Measurements from ENCODE around the gene TBRG4. TPM values are rescaled to one million over a fixed set of nuclear protein-coding genes. Genes with fewer than 3 reads are reported as not detected.
A peak's percentile ranks its signal among the peaks of the same experiment; 100 is the strongest.

The TBRG4 gene
- total RNA-seq, 4 donors from 2014 or later, result 45.7 to 60.1 (median 53.7) TPM

DNA sequence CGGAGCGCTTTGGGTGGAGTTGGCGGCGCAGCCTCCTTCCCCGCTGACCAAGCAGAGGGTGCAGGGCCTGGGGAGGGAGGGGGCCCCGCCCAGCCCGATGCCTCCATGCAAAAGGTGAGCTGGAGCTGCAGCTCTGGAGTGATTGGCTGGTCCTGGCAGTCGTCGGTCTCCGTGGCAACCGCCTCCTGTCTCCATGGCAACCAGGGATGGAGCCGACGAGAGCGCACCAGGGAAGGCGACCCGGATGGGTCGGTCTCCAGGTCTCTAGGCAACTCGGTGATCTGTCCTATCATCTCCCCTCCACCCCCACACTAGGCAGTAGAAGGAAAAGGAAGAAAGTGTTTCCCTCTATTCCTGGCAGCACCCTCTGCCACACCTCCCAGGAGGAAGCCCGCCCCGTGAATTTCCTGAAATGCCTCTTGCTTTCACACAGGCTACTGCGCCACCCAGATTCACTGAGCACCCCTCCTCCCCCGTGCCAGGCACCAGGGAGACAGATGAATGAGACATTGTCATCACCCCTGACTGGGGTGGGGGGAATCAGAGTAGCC, 22.1 kb downstream of the TBRG4 start:
- peak overlapping the region; percentile 84 to 88 (median 86) for H3K27ac ChIP-seq (replicated peaks in 1 of 4)
- intact Hi-C loops (cut with DNase I), result loop anchor here (10.0 kb wide), 1 partner anchor 85 kb away; the partner anchor contains the start of gene CCM2
- TF ChIP-seq POLR2A (IDR thresholded peaks at IDR 0.05; ENCODE audit: low read depth), result no peak
- TF ChIP-seq POLR2AphosphoS5 (IDR thresholded peaks at IDR 0.05), result no peak
- TF ChIP-seq, protein P1, sequence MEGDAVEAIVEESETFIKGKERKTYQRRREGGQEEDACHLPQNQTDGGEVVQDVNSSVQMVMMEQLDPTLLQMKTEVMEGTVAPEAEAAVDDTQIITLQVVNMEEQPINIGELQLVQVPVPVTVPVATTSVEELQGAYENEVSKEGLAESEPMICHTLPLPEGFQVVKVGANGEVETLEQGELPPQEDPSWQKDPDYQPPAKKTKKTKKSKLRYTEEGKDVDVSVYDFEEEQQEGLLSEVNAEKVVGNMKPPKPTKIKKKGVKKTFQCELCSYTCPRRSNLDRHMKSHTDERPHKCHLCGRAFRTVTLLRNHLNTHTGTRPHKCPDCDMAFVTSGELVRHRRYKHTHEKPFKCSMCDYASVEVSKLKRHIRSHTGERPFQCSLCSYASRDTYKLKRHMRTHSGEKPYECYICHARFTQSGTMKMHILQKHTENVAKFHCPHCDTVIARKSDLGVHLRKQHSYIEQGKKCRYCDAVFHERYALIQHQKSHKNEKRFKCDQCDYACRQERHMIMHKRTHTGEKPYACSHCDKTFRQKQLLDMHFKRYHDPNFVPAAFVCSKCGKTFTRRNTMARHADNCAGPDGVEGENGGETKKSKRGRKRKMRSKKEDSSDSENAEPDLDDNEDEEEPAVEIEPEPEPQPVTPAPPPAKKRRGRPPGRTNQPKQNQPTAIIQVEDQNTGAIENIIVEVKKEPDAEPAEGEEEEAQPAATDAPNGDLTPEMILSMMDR (IDR thresholded peaks at IDR 0.05), result no peak
- no peak for TF ChIP-seq EP300 (IDR thresholded peaks at IDR 0.05)
- H3K4me1 ChIP-seq, result peaks cover 5 to 24% (median 22%) of the 10 kb centered on the region in 4 donors
- DNase-seq (ENCODE audit: extremely low spot score), result no peak
- peaks cover 0 to 13% (median 5%) of the 10 kb centered on the region in 4 donors for H3K36me3 ChIP-seq
- peaks cover 0 to 5% (median 0%) of the 10 kb centered on the region in 4 donors for H3K9me3 ChIP-seq
- H3K27me3 ChIP-seq, result no peaks in the 10 kb centered on the region
- peak overlapping the region; percentile 68 to 81 (median 76) for H3K4me3 ChIP-seq
- WGBS, result no CpG with 5 or more reads among the region's 22 CpGs

DNA sequence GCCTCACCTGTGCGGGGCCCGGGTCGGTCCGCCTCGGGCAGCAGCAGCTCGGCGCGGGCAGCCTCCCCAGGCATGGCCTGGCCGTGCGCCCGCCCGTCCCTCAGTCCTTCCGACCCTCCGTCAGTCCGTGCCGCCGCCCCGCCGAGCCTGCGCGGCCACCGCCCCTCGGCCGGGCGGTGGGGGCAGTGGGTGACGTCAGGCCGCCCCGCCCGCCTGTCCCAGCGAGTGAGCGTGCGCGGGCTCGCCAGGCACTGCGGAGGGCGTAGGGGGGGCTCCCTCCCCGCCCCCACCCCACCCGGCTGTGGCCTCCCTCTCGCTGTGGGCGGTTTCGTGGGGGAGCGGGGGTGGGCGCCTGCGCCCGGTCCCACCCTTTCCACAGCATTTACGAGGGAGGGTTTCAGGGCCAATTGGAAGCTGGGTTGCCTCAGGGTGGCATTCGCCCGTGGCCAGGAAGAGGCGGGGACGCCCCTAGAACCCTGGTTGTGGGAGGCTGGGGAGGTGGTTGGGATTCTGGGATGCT, 22.6 kb downstream of the TBRG4 start, which contains the start of gene NACAD:
Gene NACAD (minus strand): TSS at position 149 of the 520 bp plus-strand sequence. CDS start 75 bp downstream, at position 74.
- Histone ChIP-seq H3K36me3 (peaks cover 0 to 13% (median 5%) of the 10 kb centered on the region in 4 donors), H3K4me1 (peaks cover 5 to 24% (median 22%) of the 10 kb centered on the region in 4 donors), H3K4me3 (peak within 1 kb of the TSS; percentile 68 to 81 (median 76)), H3K27me3 (no peaks in the 10 kb centered on the region), H3K9me3 (peaks cover 0 to 5% (median 0%) of the 10 kb centered on the region in 4 donors), H3K27ac (replicated peaks in 1 of 4) (peak within 1 kb of the TSS; percentile 84 to 88 (median 86))
- TF ChIP-seq POLR2AphosphoS5 (IDR thresholded peaks at IDR 0.05) (peak; percentile 17 to 59), EP300 (IDR thresholded peaks at IDR 0.05) (no peak), POLR2A (IDR thresholded peaks at IDR 0.05; ENCODE audit: low read depth) (no peak)
- TF ChIP-seq, protein P1 (IDR thresholded peaks at IDR 0.05), result no peak
- no peak for DNase-seq (ENCODE audit: extremely low spot score)
- WGBS, result 0% methylated on average over 16 of the region's 50 CpGs
- intact Hi-C loops (cut with DNase I), result loop anchor here (10.0 kb wide), 1 partner anchor 84 kb away; the partner anchor contains the start of gene CCM2

DNA sequence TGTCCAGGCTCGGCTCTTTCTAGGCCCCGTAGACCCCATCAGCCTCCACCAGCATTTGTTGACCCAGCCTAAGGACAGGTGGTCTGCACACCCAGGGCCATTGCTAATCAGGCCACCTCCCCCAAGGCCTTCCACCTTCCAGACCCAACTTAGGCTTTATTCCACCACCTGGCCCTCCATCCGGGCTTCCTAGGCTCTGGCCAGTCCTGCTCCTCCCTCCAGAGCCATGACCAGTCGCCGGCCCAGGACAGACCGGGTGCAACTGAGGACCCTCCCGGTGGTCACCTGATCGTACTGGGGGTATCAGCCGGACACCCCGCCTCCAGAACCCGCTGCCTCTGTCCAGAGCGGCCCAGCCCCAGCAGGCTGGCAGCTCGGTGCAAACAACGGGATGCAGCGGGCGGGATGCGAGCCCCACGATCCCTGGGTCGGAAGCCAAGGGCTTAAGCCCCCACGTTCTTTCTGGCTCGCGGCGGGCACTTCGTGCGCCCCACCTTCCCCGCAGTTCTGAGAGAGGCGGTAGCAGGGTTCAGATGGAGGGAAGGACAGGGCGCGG, 23.3 kb downstream of the TBRG4 start:
- Histone ChIP-seq H3K4me3 (peak overlapping the region; percentile 68 to 81 (median 76)), H3K36me3 (peaks cover 0 to 13% (median 5%) of the 10 kb centered on the region in 4 donors), H3K9me3 (no peaks in the 10 kb centered on the region), H3K27ac (replicated peaks in 1 of 4) (peak overlapping the region; percentile 84 to 88 (median 86)), H3K4me1 (peaks cover 5 to 24% (median 22%) of the 10 kb centered on the region in 4 donors), H3K27me3 (no peaks in the 10 kb centered on the region)
- no peak for DNase-seq (ENCODE audit: extremely low spot score)
- TF ChIP-seq POLR2AphosphoS5 (IDR thresholded peaks at IDR 0.05) (no peak), EP300 (IDR thresholded peaks at IDR 0.05) (no peak), POLR2A (IDR thresholded peaks at IDR 0.05; ENCODE audit: low read depth) (no peak)
- TF ChIP-seq, protein P1 (IDR thresholded peaks at IDR 0.05), result no peak
- WGBS, result 31% methylated on average over 15 of the region's 29 CpGs
- intact Hi-C loops (cut with DNase I), result loop anchor here (10.0 kb wide), 1 partner anchor 83 kb away; the partner anchor contains the start of gene CCM2

DNA sequence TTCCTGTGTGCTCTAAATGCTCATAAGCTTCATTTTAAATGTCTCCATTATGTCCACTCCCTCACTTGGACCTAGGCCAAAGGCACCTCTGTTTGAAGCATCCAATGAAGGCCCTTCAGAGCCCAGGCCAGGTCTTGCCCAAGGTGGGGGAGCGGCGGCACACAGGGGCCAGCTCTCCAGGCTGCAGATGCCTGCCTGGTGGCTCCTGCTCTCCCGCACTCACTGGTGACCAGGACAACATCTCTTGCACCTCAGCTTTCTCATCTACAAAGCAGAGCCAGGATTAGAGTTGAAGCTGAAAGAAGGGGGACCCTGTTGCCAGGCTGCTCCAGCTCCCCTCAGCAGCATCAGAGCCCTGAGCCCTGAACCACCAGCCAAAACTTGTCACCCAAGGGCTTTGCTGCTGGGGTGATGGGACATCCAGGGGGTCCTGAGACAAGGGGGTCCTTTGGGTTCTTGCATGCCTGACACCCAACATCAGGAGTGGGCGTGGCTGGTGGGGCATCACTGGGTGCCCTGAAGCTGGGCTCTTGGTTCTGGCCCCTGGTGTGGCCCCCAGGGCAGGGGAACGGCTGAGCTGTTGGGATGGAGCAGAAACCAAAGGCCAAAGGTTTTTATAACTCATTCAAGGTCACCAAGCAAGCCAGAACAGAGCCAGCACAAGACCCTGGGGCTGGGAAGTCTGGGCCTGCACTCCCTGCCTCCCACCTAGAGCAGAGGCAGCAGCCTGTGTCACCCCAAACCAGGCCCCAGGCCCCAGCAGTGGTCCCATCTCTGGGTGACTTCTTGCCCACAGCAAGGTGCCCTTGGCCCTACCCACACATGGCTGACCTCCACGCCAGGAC, 24.0 kb downstream of the TBRG4 start:
- Histone ChIP-seq H3K9me3 (no peaks in the 10 kb centered on the region), H3K36me3 (peaks cover 0 to 16% (median 5%) of the 10 kb centered on the region in 4 donors), H3K27me3 (no peaks in the 10 kb centered on the region), H3K27ac (replicated peaks in 1 of 4) (peak overlapping the region; percentile 84 to 88 (median 86)), H3K4me3 (peak overlapping the region; percentile 68 to 81 (median 76)), H3K4me1 (peaks cover 5 to 27% (median 25%) of the 10 kb centered on the region in 4 donors)
- WGBS, result 90% methylated on average over 6 of the region's 6 CpGs
- no peak for DNase-seq (ENCODE audit: extremely low spot score)
- no peak for TF ChIP-seq POLR2A (IDR thresholded peaks at IDR 0.05; ENCODE audit: low read depth)
- TF ChIP-seq EP300 (IDR thresholded peaks at IDR 0.05), result no peak
- TF ChIP-seq, protein P1 (IDR thresholded peaks at IDR 0.05), result no peak
- TF ChIP-seq POLR2AphosphoS5 (IDR thresholded peaks at IDR 0.05), result no peak
- intact Hi-C loops (cut with DNase I), result loop anchor here (10.0 kb wide), 1 partner anchor 83 kb away; the partner anchor contains the start of gene CCM2

Data from esophagus muscularis mucosa (tissue), 4 donors.